ENCODE measurements around the gene KLK6. TPM values are rescaled to one million over a fixed set of nuclear protein-coding genes. Genes with fewer than 3 reads are reported as not detected.

Gene KLK6
- total RNA-seq, 1 experiment from 2014 or later: not detected

DNA sequence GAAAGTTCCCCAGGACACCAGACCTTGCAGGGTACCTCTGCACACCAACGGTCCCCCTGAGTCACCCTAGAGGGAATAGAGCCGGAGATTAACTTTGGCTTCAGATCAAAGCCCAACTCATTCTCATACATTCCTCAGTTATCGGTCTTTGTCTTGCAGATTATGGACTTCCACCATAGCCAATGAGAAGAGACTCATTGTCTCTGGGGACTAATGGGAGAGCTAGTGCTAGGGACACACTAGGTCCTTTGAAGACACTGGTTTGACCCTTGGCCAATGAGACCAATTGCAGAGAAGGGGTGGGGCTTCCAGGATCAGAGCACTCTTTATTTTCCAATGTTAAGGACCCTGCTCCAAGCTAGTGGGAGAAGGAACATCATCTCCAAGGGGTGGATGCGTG, 8.2 kb upstream of the KLK6 start:
- BruUV-seq (replicated peaks): no TSS peak
- CTCF ChIA-PET: no interaction called here

DNA sequence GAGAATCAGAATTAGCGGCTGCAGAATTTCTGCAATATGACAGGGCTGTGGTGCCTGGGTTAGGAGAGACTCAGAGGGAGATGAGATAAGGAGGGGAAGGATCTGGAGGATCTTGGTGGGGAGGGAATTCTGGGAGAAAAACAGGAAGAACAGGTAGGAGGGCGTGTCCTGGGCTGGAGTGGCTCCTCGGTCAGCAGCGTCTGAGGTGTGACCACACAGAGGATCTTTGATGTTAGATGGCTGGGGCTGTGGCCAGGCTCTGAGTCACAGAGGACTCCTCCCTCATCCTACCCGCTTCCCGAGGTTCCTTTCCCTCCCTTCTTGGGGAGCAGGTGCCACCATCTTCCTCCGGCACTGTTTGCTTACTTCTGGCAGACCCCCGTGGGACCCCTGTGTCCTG, 6.4 kb upstream of the KLK6 start:
- TF ChIP-seq, protein P1, sequence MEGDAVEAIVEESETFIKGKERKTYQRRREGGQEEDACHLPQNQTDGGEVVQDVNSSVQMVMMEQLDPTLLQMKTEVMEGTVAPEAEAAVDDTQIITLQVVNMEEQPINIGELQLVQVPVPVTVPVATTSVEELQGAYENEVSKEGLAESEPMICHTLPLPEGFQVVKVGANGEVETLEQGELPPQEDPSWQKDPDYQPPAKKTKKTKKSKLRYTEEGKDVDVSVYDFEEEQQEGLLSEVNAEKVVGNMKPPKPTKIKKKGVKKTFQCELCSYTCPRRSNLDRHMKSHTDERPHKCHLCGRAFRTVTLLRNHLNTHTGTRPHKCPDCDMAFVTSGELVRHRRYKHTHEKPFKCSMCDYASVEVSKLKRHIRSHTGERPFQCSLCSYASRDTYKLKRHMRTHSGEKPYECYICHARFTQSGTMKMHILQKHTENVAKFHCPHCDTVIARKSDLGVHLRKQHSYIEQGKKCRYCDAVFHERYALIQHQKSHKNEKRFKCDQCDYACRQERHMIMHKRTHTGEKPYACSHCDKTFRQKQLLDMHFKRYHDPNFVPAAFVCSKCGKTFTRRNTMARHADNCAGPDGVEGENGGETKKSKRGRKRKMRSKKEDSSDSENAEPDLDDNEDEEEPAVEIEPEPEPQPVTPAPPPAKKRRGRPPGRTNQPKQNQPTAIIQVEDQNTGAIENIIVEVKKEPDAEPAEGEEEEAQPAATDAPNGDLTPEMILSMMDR (conservative IDR thresholded peaks at IDR 0.05; ENCODE audit: low read depth, low read length): no peak
- no peak for TF ChIP-seq EZH2 (IDR thresholded peaks at IDR 0.05; ENCODE audit: borderline replicate concordance, low read depth, low read length, poor library complexity, severe bottlenecking)
- no peak overlapping the region for H3K27ac ChIP-seq (ENCODE audit: low read depth, low read length, poor library complexity, severe bottlenecking)
- no peak overlapping the region for H3K4me3 ChIP-seq (ENCODE audit: low read depth, low read length, poor library complexity, severe bottlenecking)
- no peak for DNase-seq (ENCODE audit: low spot score)
- CTCF ChIA-PET: no interaction called here
- no peaks in the 10 kb centered on the region for H3K9me3 ChIP-seq (ENCODE audit: low read depth, low read length, poor library complexity, severe bottlenecking)
- H3K27me3 ChIP-seq (replicated peaks; ENCODE audit: insufficient read depth, low read depth, low read length, poor library complexity): peaks cover 42% of the 10 kb centered on the region
- intact Hi-C loops (cut with micrococcal nuclease; ENCODE audit: unreplicated experiment): no loop called here
- no peaks in the 10 kb centered on the region for H3K4me1 ChIP-seq (ENCODE audit: insufficient read depth, low read length, poor library complexity, severe bottlenecking)
- no TSS peak for BruUV-seq (replicated peaks)
- H3K36me3 ChIP-seq (ENCODE audit: insufficient read depth, low read length, poor library complexity, severe bottlenecking): no peaks in the 10 kb centered on the region
- POLR2A ChIA-PET (ENCODE audit: low non-redundant PET): no interaction called here

More for the DNA sequence above, 8.2 kb upstream of the KLK6 start:
- intact Hi-C loops (cut with micrococcal nuclease; ENCODE audit: unreplicated experiment): no loop called here
- Histone ChIP-seq H3K4me1 (ENCODE audit: insufficient read depth, low read length, poor library complexity, severe bottlenecking) (no peaks in the 10 kb centered on the region), H3K27ac (ENCODE audit: low read depth, low read length, poor library complexity, severe bottlenecking) (no peak overlapping the region), H3K4me3 (ENCODE audit: low read depth, low read length, poor library complexity, severe bottlenecking) (no peak overlapping the region), H3K36me3 (ENCODE audit: insufficient read depth, low read length, poor library complexity, severe bottlenecking) (no peaks in the 10 kb centered on the region), H3K27me3 (replicated peaks; ENCODE audit: insufficient read depth, low read depth, low read length, poor library complexity) (peaks cover 50% of the 10 kb centered on the region), H3K9me3 (ENCODE audit: low read depth, low read length, poor library complexity, severe bottlenecking) (no peaks in the 10 kb centered on the region)
- no peak for TF ChIP-seq EZH2 (IDR thresholded peaks at IDR 0.05; ENCODE audit: borderline replicate concordance, low read depth, low read length, poor library complexity, severe bottlenecking)
- TF ChIP-seq, protein P1 (conservative IDR thresholded peaks at IDR 0.05; ENCODE audit: low read depth, low read length): no peak
- POLR2A ChIA-PET (ENCODE audit: low non-redundant PET): no interaction called here
- DNase-seq (ENCODE audit: low spot score): no peak

DNA sequence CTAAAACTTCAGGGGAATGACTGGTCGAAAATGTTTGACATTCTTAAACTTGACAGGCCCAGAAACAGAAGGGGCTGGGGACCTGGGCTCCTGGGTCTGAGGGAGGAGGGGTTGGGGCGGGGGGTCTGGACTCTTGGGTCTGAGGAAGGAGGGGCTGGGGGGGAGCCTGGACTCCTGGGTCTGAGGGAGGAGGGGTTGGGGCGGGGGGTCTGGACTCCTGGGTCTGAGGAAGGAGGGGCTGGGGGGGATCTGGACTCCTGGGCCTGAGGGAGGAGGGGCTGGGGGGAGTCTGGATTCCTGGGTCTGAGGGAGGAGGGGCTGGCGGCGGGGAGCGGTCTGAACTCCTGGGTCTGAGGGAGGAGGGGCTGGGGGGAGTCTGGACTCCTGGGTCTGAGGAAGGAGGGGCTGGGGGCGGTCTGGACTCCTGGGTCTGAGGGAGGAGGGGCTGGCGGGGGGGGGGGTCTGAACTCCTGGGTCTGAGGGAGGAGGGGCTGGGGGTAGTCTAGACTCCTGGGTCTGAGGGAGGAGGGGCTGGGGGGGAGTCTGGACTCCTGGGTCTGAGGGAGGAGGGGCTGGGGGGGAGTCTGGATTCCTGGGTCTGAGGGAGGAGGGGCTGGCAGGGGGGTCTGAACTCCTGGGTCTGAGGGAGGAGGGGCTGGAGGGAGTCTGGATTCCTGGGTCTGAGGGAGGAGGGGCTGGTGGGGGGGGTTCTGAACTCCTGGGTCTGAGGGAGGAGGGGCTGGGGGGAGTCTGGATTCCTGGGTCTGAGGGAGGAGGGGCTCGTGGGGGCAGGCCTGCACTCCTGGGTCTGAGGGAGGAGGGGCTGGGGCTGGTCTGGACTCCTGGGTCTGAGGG, 5.5 kb upstream of the KLK6 start:
- BruUV-seq (replicated peaks): no TSS peak
- CTCF ChIA-PET: interaction anchor here (0.7 kb wide), 1 partner anchor 39 kb away, joined by 3 read pairs; no protein-coding TSS in a partner anchor
- DNase-seq (ENCODE audit: low spot score): no peak
- Histone ChIP-seq H3K27ac (ENCODE audit: low read depth, low read length, poor library complexity, severe bottlenecking) (no peak overlapping the region), H3K27me3 (replicated peaks; ENCODE audit: insufficient read depth, low read depth, low read length, poor library complexity) (peaks cover 40% of the 10 kb centered on the region), H3K4me1 (ENCODE audit: insufficient read depth, low read length, poor library complexity, severe bottlenecking) (no peaks in the 10 kb centered on the region), H3K36me3 (ENCODE audit: insufficient read depth, low read length, poor library complexity, severe bottlenecking) (no peaks in the 10 kb centered on the region), H3K9me3 (ENCODE audit: low read depth, low read length, poor library complexity, severe bottlenecking) (no peaks in the 10 kb centered on the region), H3K4me3 (ENCODE audit: low read depth, low read length, poor library complexity, severe bottlenecking) (no peak overlapping the region)
- intact Hi-C loops (cut with micrococcal nuclease; ENCODE audit: unreplicated experiment): no loop called here
- POLR2A ChIA-PET (ENCODE audit: low non-redundant PET): no interaction called here
- TF ChIP-seq, protein P1 (conservative IDR thresholded peaks at IDR 0.05; ENCODE audit: low read depth, low read length): no peak
- no peak for TF ChIP-seq EZH2 (IDR thresholded peaks at IDR 0.05; ENCODE audit: borderline replicate concordance, low read depth, low read length, poor library complexity, severe bottlenecking)
